ENCODE data around the gene ANO4.
"Not testable (repeated sequence)": the region's sequence is repeated elsewhere in the genome, so short reads cannot be mapped to it uniquely, and the experiment has no call there.

Gene ANO4

GRCh38 chr12:101040936-101041335, 246.4 kb downstream of the ANO4 start:
- H3K36me3 ChIP-seq (ENCODE audit: insufficient read depth, low read length): no peaks in the 10 kb centered on the region
- no peaks in the 10 kb centered on the region for H3K9me3 ChIP-seq (ENCODE audit: insufficient read depth, low read depth, low read length)
- no peaks in the 10 kb centered on the region for H3K27me3 ChIP-seq (ENCODE audit: insufficient read depth, low read length)
- H3K4me1 ChIP-seq (ENCODE audit: insufficient read depth, low read length): no peaks in the 10 kb centered on the region
- H3K4me3 ChIP-seq (ENCODE audit: low read length): no peak overlapping the region
- H3K27ac ChIP-seq (ENCODE audit: low read depth, low read length): no peak overlapping the region
- H3K9ac ChIP-seq (ENCODE audit: low read depth, low read length): no peak overlapping the region

GRCh38 chr12:101042211-101042610, 247.6 kb downstream of the ANO4 start:
- H3K36me3 ChIP-seq (ENCODE audit: insufficient read depth, low read length): no peaks in the 10 kb centered on the region
- no peak overlapping the region for H3K4me3 ChIP-seq (ENCODE audit: low read length)
- H3K27me3 ChIP-seq (ENCODE audit: insufficient read depth, low read length): no peaks in the 10 kb centered on the region
- no peaks in the 10 kb centered on the region for H3K4me1 ChIP-seq (ENCODE audit: insufficient read depth, low read length)
- 94% methylated on average over 8 of the region's 8 CpGs for WGBS
- no peak overlapping the region for H3K27ac ChIP-seq (ENCODE audit: low read depth, low read length)
- H3K9me3 ChIP-seq (ENCODE audit: insufficient read depth, low read depth, low read length): no peaks in the 10 kb centered on the region
- H3K9ac ChIP-seq (ENCODE audit: low read depth, low read length): no peak overlapping the region

GRCh38 chr12:101044512-101045059, 250.0 kb downstream of the ANO4 start:
- no peaks in the 10 kb centered on the region for H3K27me3 ChIP-seq (ENCODE audit: insufficient read depth, low read length)
- no peak overlapping the region for H3K4me3 ChIP-seq (ENCODE audit: low read length)

GRCh38 chr12:101045486-101046464, 251.2 kb downstream of the ANO4 start:
- Histone ChIP-seq H3K27me3 (ENCODE audit: insufficient read depth, low read length) (no peaks in the 10 kb centered on the region), H3K4me3 (ENCODE audit: low read length) (no peak overlapping the region), H3K4me1 (ENCODE audit: insufficient read depth, low read length) (no peaks in the 10 kb centered on the region), H3K27ac (ENCODE audit: low read depth, low read length) (no peak overlapping the region), H3K9ac (ENCODE audit: low read depth, low read length) (no peak overlapping the region), H3K36me3 (ENCODE audit: insufficient read depth, low read length) (no peaks in the 10 kb centered on the region), H3K9me3 (ENCODE audit: insufficient read depth, low read depth, low read length) (no peaks in the 10 kb centered on the region)
- WGBS: 95% methylated on average over 7 of the region's 7 CpGs

More at GRCh38 chr12:101044512-101045059, 250.0 kb downstream of the ANO4 start:
- Histone ChIP-seq H3K27ac (ENCODE audit: low read depth, low read length) (no peak overlapping the region), H3K4me1 (ENCODE audit: insufficient read depth, low read length) (no peaks in the 10 kb centered on the region), H3K9me3 (ENCODE audit: insufficient read depth, low read depth, low read length) (no peaks in the 10 kb centered on the region), H3K9ac (ENCODE audit: low read depth, low read length) (no peak overlapping the region), H3K36me3 (ENCODE audit: insufficient read depth, low read length) (no peaks in the 10 kb centered on the region)
- WGBS: 95% methylated on average over 2 of the region's 2 CpGs

GRCh38 chr12:101047652-101048051, 253.1 kb downstream of the ANO4 start:
- WGBS: no CpG with 5 or more reads among the region's 1 CpG
- no peaks in the 10 kb centered on the region for H3K9me3 ChIP-seq (ENCODE audit: insufficient read depth, low read depth, low read length)
- H3K27ac ChIP-seq (ENCODE audit: low read depth, low read length): no peak overlapping the region
- H3K36me3 ChIP-seq (ENCODE audit: insufficient read depth, low read length): no peaks in the 10 kb centered on the region
- H3K4me1 ChIP-seq (ENCODE audit: insufficient read depth, low read length): no peaks in the 10 kb centered on the region
- no peak overlapping the region for H3K9ac ChIP-seq (ENCODE audit: low read depth, low read length)
- H3K27me3 ChIP-seq (ENCODE audit: insufficient read depth, low read length): no peaks in the 10 kb centered on the region
- H3K4me3 ChIP-seq (ENCODE audit: low read length): no peak overlapping the region

- WGBS: no CpG with 5 or more reads among the region's 1 CpG
- Histone ChIP-seq H3K4me3 (ENCODE audit: low read length) (no peak overlapping the region), H3K27ac (ENCODE audit: low read depth, low read length) (no peak overlapping the region), H3K9ac (ENCODE audit: low read depth, low read length) (no peak overlapping the region), H3K36me3 (ENCODE audit: insufficient read depth, low read length) (no peaks in the 10 kb centered on the region), H3K9me3 (ENCODE audit: insufficient read depth, low read depth, low read length) (no peaks in the 10 kb centered on the region), H3K4me1 (ENCODE audit: insufficient read depth, low read length) (no peaks in the 10 kb centered on the region), H3K27me3 (ENCODE audit: insufficient read depth, low read length) (no peaks in the 10 kb centered on the region)
Measured at GRCh38 chr12:101050631-101051030, 256.1 kb downstream of the ANO4 start.

GRCh38 chr12:101051151-101051550, 256.6 kb downstream of the ANO4 start:
- Histone ChIP-seq H3K27ac (ENCODE audit: low read depth, low read length) (no peak overlapping the region), H3K27me3 (ENCODE audit: insufficient read depth, low read length) (no peaks in the 10 kb centered on the region), H3K9me3 (ENCODE audit: insufficient read depth, low read depth, low read length) (no peaks in the 10 kb centered on the region), H3K4me3 (ENCODE audit: low read length) (no peak overlapping the region), H3K4me1 (ENCODE audit: insufficient read depth, low read length) (no peaks in the 10 kb centered on the region), H3K9ac (ENCODE audit: low read depth, low read length) (no peak overlapping the region), H3K36me3 (ENCODE audit: insufficient read depth, low read length) (no peaks in the 10 kb centered on the region)

GRCh38 chr12:101051901-101052550, 257.4 kb downstream of the ANO4 start:
- Histone ChIP-seq H3K9ac (ENCODE audit: low read depth, low read length) (no peak overlapping the region), H3K4me1 (ENCODE audit: insufficient read depth, low read length) (no peaks in the 10 kb centered on the region), H3K27ac (ENCODE audit: low read depth, low read length) (no peak overlapping the region), H3K9me3 (ENCODE audit: insufficient read depth, low read depth, low read length) (no peaks in the 10 kb centered on the region), H3K36me3 (ENCODE audit: insufficient read depth, low read length) (no peaks in the 10 kb centered on the region), H3K4me3 (ENCODE audit: low read length) (no peak overlapping the region), H3K27me3 (ENCODE audit: insufficient read depth, low read length) (no peaks in the 10 kb centered on the region)
- WGBS: 91% methylated on average over 7 of the region's 8 CpGs

GRCh38 chr12:101053203-101053602, 258.6 kb downstream of the ANO4 start:
- Histone ChIP-seq H3K9me3 (ENCODE audit: insufficient read depth, low read depth, low read length) (no peaks in the 10 kb centered on the region), H3K9ac (ENCODE audit: low read depth, low read length) (no peak overlapping the region), H3K36me3 (ENCODE audit: insufficient read depth, low read length) (no peaks in the 10 kb centered on the region), H3K27ac (ENCODE audit: low read depth, low read length) (no peak overlapping the region), H3K4me1 (ENCODE audit: insufficient read depth, low read length) (no peaks in the 10 kb centered on the region), H3K4me3 (ENCODE audit: low read length) (no peak overlapping the region), H3K27me3 (ENCODE audit: insufficient read depth, low read length) (no peaks in the 10 kb centered on the region)

GRCh38 chr12:101055940-101056339, 261.4 kb downstream of the ANO4 start:
- Histone ChIP-seq H3K4me1 (ENCODE audit: insufficient read depth, low read length) (no peaks in the 10 kb centered on the region), H3K27me3 (ENCODE audit: insufficient read depth, low read length) (no peaks in the 10 kb centered on the region), H3K27ac (ENCODE audit: low read depth, low read length) (no peak overlapping the region), H3K36me3 (ENCODE audit: insufficient read depth, low read length) (no peaks in the 10 kb centered on the region), H3K4me3 (ENCODE audit: low read length) (no peak overlapping the region), H3K9ac (ENCODE audit: low read depth, low read length) (no peak overlapping the region), H3K9me3 (ENCODE audit: insufficient read depth, low read depth, low read length) (no peaks in the 10 kb centered on the region)

GRCh38 chr12:101062508-101062907, 267.9 kb downstream of the ANO4 start:
- not testable (repeated sequence) for H3K4me3 ChIP-seq (ENCODE audit: low read length); H3K27me3 ChIP-seq (ENCODE audit: insufficient read depth, low read length); H3K9ac ChIP-seq (ENCODE audit: low read depth, low read length); H3K9me3 ChIP-seq (ENCODE audit: insufficient read depth, low read depth, low read length); H3K4me1 ChIP-seq (ENCODE audit: insufficient read depth, low read length); H3K27ac ChIP-seq (ENCODE audit: low read depth, low read length); H3K36me3 ChIP-seq (ENCODE audit: insufficient read depth, low read length)
- 86% methylated on average over 4 of the region's 4 CpGs for WGBS
